Hepatocyte (in vitro differentiated cells): ENCODE data around the gene SYTL3. TPM values are rescaled to one million over a fixed set of nuclear protein-coding genes. Genes with fewer than 3 reads are reported as not detected.
"Not testable (repeated sequence)": the region's sequence is repeated elsewhere in the genome, so short reads cannot be mapped to it uniquely, and the experiment has no call there.

Experiments
- DNase-seq: peaks from one replicate; pipeline ENCODE4 v3.0.0-alpha.2; 2016; ENCODE audit warnings: low spot score
- H2AFZ ChIP-seq: fragments of 200-600 bp; sonication (generic); 2 replicates; pipeline ENCODE4 v1.6.0; 2016; ENCODE audit warnings: antibody characterized with exemption, mild to moderate bottlenecking
- H3K27ac ChIP-seq: fragments of 200-600 bp; sonication (generic); 2 replicates; pipeline ENCODE4 v1.5.1; 2016; ENCODE audit warnings: mild to moderate bottlenecking
- H3K27me3 ChIP-seq: fragments of 200-600 bp; sonication (generic); 2 replicates; pipeline ENCODE4 v1.6.1; 2016
- H3K36me3 ChIP-seq: fragments of 200-600 bp; sonication (generic); replicated peaks from 2 replicates; pipeline ENCODE4 v1.5.1; 2016; ENCODE audit warnings: low read depth; ENCODE audit not compliant: insufficient read depth
- H3K4me1 ChIP-seq: fragments of 200-600 bp; sonication (generic); 2 replicates; pipeline ENCODE4 v1.5.1; 2016; ENCODE audit warnings: mild to moderate bottlenecking, moderate library complexity; ENCODE audit not compliant: insufficient read depth
- H3K4me2 ChIP-seq: fragments of 200-600 bp; sonication (generic); 2 replicates; pipeline ENCODE4 v1.6.0; 2016
- H3K4me3 ChIP-seq: fragments of 200-600 bp; sonication (generic); 2 replicates; pipeline ENCODE4 v1.5.1; 2016; ENCODE audit warnings: mild to moderate bottlenecking
- H3K79me2 ChIP-seq: fragments of 200-600 bp; sonication (generic); 2 replicates; pipeline ENCODE4 v1.6.0; 2017; ENCODE audit warnings: mild to moderate bottlenecking
- H3K9me2 ChIP-seq: fragments of 200-600 bp; sonication (generic); replicated peaks from 2 replicates; pipeline ENCODE4 v1.6.0; 2017; ENCODE audit warnings: mild to moderate bottlenecking; ENCODE audit not compliant: insufficient read depth
- H3K9me3 ChIP-seq: fragments of 200-600 bp; sonication (generic); 2 replicates; pipeline ENCODE4 v1.5.1; 2016; ENCODE audit warnings: low read depth, mild to moderate bottlenecking
- H4K20me1 ChIP-seq: fragments of 200-600 bp; sonication (generic); 2 replicates; pipeline ENCODE4 v1.6.0; 2016; ENCODE audit warnings: mild to moderate bottlenecking; ENCODE audit not compliant: insufficient read depth, poor library complexity, severe bottlenecking
- EZH2 ChIP-seq: fragments of 200-600 bp; sonication (generic); IDR thresholded peaks from 2 replicates; pipeline ENCODE4 v1.6.1; 2016; ENCODE audit warnings: antibody characterized with exemption, mild to moderate bottlenecking, borderline replicate concordance
- EZH2phosphoT487 ChIP-seq: fragments of 200-600 bp; sonication (generic); IDR thresholded peaks from one replicate; pipeline ENCODE4 v1.6.1; 2018; ENCODE audit warnings: antibody characterized with exemption, mild to moderate bottlenecking, low read depth, moderate library complexity; ENCODE audit not compliant: unreplicated experiment, severe bottlenecking
- WGBS: methylation state at CpG from one replicate; pipeline ENCODE4 v1.1.6; 2016; ENCODE audit warnings: low lambda C conversion rate; ENCODE audit errors: missing lambda C conversion rate; 5-methylcytosine and 5-hydroxymethylcytosine counted together
- polyA plus RNA-seq: library from polyadenylated mRNA; unstranded; fragments of >200 nt; fragmentation: Nextera tagmentation; extraction: Ambion mirVana; gene quantifications from 2 replicates; pipeline ENCODE4 v1.2.1, GENCODE V29; 2016
- total RNA-seq: library from RNA; depleted of rRNA; stranded (reverse); fragments of >200 nt; gene quantifications from 2 replicates; pipeline ENCODE4 v1.2.3, GENCODE V29; 2014
- TF ChIP-seq, protein P1 (sequence below): fragments of 200-600 bp; sonication (generic); IDR thresholded peaks from 2 replicates; pipeline ENCODE4 v1.5.1; 2016; ENCODE audit warnings: antibody characterized with exemption, mild to moderate bottlenecking; ENCODE audit not compliant: poor library complexity

The SYTL3 gene
- total and polyA plus RNA-seq, 2 experiments from 2014 or later: 1.4 to 1.5 TPM

DNA sequence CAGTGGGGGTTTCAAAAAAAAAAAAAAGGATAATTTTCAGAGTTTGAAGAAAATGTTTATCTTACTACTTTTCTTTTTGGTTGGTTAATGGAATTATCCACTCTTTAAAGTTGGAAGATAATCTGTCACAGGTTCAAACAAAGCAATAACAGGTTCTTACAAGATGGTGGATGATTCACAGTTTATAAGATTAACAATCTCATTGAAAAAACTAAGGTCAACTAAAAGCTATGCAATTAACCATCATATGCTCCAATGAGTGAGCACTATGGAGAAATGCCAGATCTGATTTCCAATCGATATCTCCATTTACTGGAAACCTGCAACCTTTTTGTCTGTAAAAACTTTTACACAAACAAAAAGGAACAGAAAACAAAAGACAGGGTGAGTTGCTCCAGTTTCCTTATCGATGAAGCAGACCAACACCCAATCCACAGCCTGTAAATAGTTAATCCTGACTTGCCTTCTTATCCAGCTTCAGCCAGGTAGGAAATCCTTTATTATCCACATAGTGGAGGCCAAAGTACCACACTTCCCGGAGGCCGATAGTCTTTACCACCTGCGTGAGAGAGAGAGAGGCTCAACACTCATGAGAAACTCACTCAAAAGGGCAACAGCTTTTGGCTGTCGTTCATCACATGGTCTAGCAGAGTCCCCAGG lies 136.9 kb downstream of the SYTL3 start:
- peak; percentile 58 for DNase-seq
- Histone ChIP-seq H3K27me3 (no peaks in the 10 kb centered on the region), H3K9me3 (no peaks in the 10 kb centered on the region), H4K20me1 (peaks cover 45% of the 10 kb centered on the region), H2AFZ (no peak overlapping the region), H3K4me3 (no peak overlapping the region), H3K36me3 (peaks cover 7% of the 10 kb centered on the region), H3K9me2 (no peaks in the 10 kb centered on the region), H3K4me2 (peak overlapping the region; percentile 2), H3K4me1 (peaks cover 23% of the 10 kb centered on the region), H3K27ac (peak overlapping the region; percentile 74), H3K79me2 (peaks cover 93% of the 10 kb centered on the region)
- TF ChIP-seq EZH2phosphoT487 (no peak), EZH2 (no peak)
- TF ChIP-seq, protein P1, sequence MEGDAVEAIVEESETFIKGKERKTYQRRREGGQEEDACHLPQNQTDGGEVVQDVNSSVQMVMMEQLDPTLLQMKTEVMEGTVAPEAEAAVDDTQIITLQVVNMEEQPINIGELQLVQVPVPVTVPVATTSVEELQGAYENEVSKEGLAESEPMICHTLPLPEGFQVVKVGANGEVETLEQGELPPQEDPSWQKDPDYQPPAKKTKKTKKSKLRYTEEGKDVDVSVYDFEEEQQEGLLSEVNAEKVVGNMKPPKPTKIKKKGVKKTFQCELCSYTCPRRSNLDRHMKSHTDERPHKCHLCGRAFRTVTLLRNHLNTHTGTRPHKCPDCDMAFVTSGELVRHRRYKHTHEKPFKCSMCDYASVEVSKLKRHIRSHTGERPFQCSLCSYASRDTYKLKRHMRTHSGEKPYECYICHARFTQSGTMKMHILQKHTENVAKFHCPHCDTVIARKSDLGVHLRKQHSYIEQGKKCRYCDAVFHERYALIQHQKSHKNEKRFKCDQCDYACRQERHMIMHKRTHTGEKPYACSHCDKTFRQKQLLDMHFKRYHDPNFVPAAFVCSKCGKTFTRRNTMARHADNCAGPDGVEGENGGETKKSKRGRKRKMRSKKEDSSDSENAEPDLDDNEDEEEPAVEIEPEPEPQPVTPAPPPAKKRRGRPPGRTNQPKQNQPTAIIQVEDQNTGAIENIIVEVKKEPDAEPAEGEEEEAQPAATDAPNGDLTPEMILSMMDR: no peak
- WGBS: 62% methylated on average over 6 of the region's 6 CpGs

DNA sequence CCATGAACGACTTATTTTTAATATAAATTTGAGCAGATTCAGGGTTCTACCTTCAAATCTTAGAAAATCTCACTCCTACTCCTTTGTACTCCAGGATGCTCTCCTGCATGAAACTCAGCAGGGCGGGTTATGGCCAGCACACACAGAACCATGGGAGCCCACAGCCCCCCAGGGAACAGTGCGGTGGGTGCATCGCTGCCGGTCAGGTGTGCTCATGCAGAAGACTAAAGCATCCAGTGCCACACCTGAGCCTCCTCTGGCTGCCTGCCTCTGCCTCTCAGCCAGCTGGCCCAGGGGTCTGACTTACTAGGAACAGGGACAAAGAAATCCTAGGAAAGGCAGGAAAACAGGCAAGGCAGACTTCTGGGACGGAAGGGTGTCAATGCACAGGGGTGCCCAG lies 137.5 kb downstream of the SYTL3 start:
- Histone ChIP-seq H3K79me2 (peaks cover 93% of the 10 kb centered on the region), H3K4me2 (peak overlapping the region; percentile 2), H3K4me1 (peaks cover 19% of the 10 kb centered on the region), H4K20me1 (peaks cover 51% of the 10 kb centered on the region), H3K27me3 (no peaks in the 10 kb centered on the region), H3K9me3 (no peaks in the 10 kb centered on the region), H3K9me2 (no peaks in the 10 kb centered on the region), H2AFZ (no peak overlapping the region), H3K36me3 (peaks cover 7% of the 10 kb centered on the region), H3K27ac (peak overlapping the region; percentile 74), H3K4me3 (no peak overlapping the region)
- TF ChIP-seq EZH2: no peak
- no peak for DNase-seq
- WGBS: 79% methylated on average over 6 of the region's 6 CpGs

DNA sequence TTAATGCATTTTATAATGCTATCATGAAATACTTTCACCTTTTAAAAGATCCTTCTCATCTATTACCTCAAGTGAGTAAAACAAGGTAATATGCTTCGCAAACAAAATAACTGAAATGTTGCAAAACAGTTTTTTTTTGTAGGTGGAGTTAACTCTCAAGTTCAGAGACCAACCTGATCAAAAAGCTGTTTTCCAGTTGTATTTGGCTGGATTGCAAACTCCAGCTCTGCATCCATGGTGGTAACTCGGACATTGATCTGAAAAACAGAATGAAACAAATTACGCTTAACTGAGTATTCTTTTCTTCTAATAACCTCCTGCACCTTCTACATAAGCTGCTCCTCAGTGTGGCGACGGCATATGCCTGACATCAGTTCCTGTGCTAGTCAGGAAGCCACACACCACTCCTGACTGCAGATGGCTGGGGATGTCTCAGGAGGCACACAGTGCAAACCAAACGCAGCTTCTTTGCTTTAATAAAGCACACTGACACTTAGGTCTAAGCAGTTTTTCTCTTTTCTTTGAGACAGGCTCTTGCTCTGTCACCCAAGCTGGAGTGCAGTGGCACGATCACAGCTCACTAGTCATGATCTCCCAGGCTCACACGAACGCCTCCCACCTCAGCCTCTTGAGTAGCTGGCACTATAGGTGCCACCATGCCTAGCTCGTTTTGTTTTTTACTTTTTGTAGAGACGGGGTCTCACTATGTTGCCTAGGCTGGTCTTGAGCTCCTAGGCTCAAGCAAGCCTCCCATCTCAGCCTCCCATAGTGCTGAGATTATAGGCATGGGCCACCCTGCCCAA lies 139.5 kb downstream of the SYTL3 start:
- Histone ChIP-seq H3K27me3 (no peaks in the 10 kb centered on the region), H3K9me2 (no peaks in the 10 kb centered on the region), H3K36me3 (peaks cover 1% of the 10 kb centered on the region), H4K20me1 (peaks cover 71% of the 10 kb centered on the region), H3K79me2 (peaks cover 96% of the 10 kb centered on the region), H3K9me3 (no peaks in the 10 kb centered on the region), H3K4me3 (no peak overlapping the region), H3K4me1 (peaks cover 19% of the 10 kb centered on the region), H3K27ac (peak overlapping the region; percentile 54), H3K4me2 (no peak overlapping the region), H2AFZ (no peak overlapping the region)
- DNase-seq: no peak
- WGBS: 87% methylated on average over 11 of the region's 11 CpGs
- TF ChIP-seq, protein P1: no peak
- TF ChIP-seq EZH2phosphoT487: no peak
- no peak for TF ChIP-seq EZH2

DNA sequence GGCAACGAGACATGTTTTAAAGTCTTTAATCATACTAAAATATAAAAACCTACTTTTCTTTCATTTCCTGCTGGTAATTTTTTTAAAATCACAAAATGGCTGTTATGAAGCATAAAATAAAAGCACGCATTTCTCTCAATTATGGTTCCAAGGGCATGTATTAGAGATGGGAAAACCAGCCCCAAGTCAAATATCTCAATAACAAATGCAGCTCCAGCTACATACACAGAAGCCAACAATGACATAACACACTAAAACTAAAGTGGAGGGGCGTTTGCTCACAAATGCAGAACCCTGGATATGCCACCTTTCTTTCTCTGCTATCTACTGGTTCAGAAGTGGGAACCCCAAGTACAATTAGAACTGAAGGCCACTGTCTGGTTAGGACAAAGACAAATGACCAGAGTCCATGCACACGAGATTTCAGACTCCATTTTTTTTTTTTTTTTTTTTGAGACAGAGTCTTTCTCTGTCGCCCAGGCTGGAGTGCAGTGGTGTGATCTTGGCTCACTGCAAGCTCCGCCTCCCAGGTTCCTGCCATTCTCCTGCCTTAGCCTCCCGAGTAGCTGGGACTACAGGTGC lies 141.5 kb downstream of the SYTL3 start:
- 64% methylated on average over 5 of the region's 7 CpGs for WGBS
- Histone ChIP-seq H3K27ac (peak overlapping the region; percentile 58), H4K20me1 (peaks cover 91% of the 10 kb centered on the region), H3K4me2 (peak overlapping the region; percentile 46), H2AFZ (no peak overlapping the region), H3K4me1 (peaks cover 20% of the 10 kb centered on the region), H3K9me3 (no peaks in the 10 kb centered on the region), H3K4me3 (no peak overlapping the region), H3K79me2 (peaks cover 96% of the 10 kb centered on the region), H3K36me3 (no peaks in the 10 kb centered on the region), H3K9me2 (no peaks in the 10 kb centered on the region), H3K27me3 (no peaks in the 10 kb centered on the region)
- no peak for DNase-seq
- TF ChIP-seq EZH2phosphoT487 (no peak), EZH2 (no peak)
- TF ChIP-seq, protein P1: no peak

DNA sequence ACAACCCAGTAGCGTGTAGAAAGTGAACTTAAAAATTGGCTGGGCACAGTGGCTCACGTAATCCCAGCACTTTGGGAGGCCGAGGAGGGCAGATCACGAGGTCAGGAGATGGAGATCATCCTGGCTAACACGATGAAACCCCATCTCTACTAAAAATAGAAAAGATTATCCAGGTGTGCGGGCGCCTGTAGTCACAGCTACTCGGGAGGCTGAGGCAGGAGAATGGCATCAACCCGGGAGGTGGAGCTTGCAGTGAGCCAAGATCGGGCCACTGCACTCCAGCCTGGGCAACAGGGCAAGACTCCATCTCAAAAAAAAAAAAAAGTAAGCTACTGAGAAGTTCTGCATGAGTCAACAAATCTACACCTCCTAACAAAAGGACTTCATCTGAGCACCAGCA lies 142.7 kb downstream of the SYTL3 start:
- peaks cover 100% of the 10 kb centered on the region for H4K20me1 ChIP-seq
- peaks cover 28% of the 10 kb centered on the region for H3K4me1 ChIP-seq
- peaks cover 100% of the 10 kb centered on the region for H3K79me2 ChIP-seq
- not testable (repeated sequence) for H3K9me2 ChIP-seq, H3K27me3 ChIP-seq, H2AFZ ChIP-seq, H3K36me3 ChIP-seq, H3K9me3 ChIP-seq, H3K4me3 ChIP-seq, DNase-seq, H3K27ac ChIP-seq, H3K4me2 ChIP-seq
- WGBS: 81% methylated on average over 10 of the region's 10 CpGs
